ENCODE results near the gene INPP4B.

GRCh38 chr4:142100941-142101340 lies 745.2 kb downstream of the INPP4B start:
- no peak for TF ChIP-seq CTCF (conservative IDR thresholded peaks at IDR 0.05)
- TF ChIP-seq EZH2 (IDR thresholded peaks at IDR 0.05; ENCODE audit: low read depth): no peak
